GM19193 (cell line): Measurements from ENCODE around the gene TNNC1.

Experiments used
- POLR2A ChIP-seq: IDR thresholded peaks from 4 replicates; pipeline ENCODE4 v1.6.1; 2011; ENCODE audit not compliant: insufficient read depth, insufficient read length; ENCODE audit errors: extremely low read depth

The TNNC1 gene

DNA sequence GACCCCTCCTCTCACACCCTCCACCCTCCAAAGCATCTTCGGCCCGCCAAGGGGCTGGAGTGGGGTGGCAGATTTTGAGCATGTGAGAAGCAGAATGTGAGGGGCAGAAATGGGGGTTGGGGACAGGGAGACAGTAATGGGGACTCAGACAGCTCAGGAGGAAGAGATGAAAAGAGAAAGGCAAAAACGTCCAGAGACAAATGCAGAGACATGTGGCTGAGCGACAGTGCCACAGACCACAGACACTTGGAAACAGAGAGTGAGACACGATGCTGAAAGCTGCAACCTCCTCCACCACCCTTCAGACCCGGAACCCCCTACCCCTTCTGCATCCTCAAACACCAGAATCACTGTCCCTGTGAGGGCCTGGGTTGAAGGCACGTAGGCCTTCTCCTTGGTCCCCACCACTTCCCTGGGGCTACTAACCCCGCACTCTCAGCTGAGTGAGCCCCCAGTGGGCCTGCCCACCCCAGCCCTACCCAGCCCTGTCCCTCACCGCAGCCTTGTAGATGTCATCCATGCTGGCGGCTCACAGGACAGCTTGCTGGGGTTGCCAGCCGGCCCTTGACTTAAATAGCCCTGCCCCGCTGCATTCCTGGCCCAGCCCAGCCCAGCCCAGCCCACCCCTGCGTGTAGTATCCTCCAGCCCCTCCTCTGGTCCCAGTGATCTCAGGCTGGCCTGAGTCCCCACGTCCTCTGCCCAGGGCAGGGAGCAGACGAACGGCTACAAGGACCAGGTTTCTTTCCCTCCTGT lies at the start of gene TNNC1:
Gene TNNC1 (minus strand): TSS at position 546 of the 754 bp plus-strand sequence. CDS start 26 bp downstream, at position 520.
- TF ChIP-seq POLR2A: no peak

GRCh38 chr3:52502808-52503350 lies 49.0 kb upstream of the TNNC1 start:
- no peak for TF ChIP-seq POLR2A

GRCh38 chr3:52502001-52502400 lies 48.2 kb upstream of the TNNC1 start:
- TF ChIP-seq POLR2A: no peak

GRCh38 chr3:52501046-52501445 lies 47.2 kb upstream of the TNNC1 start:
- TF ChIP-seq POLR2A: no peak

DNA sequence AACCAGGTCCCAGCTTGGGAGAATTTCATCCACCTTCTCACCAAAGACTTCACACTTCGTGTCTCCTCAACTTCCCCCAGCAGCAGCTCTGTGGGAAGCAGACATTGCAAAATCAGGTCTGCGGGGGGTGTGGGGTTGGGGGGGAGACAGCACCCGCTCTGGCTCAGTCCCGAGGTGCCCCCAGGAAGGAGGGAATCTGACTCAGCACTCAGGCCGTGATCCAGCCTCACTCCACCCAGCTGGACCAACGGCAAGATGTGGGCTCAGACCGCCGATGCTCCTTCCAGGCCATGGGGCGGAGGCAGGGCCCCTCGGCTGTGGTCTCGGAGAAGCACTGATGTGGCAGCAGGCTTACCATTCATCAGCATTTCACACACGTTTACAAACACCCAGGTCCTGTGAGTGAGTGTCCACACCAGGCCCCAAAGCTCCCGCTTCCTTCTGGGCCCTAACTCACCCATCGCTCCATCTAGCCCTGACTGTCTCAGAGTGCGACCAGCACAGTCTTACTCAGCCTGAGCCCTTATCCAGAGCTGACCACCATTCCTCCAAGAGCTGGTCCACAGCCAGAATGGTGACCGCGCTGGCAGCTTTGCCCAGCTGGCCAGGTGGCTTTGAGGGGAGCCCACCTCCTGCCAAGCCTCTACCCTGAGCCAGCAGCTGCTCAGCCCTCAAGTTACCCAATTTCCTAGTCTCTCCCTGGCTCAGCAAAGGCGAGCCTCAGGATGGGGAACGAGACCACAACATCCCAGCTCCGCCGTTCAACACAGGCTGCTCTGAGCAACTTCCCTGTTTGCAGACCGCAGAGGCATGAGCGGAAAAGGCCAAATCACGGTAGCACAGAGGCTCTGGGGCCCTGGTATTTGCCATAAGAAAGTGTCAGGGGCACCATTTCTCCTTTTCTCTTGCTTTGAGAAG lies 44.6 kb upstream of the TNNC1 start:
- no peak for TF ChIP-seq POLR2A

- no peak for TF ChIP-seq POLR2A
These were observed 42.1 kb upstream of the TNNC1 start for GRCh38 chr3:52495777-52496602.

GRCh38 chr3:52494886-52495495 lies 41.1 kb upstream of the TNNC1 start, which contains the start of gene STAB1:
STAB1 (plus strand) TSS chr3:52495338; CDS start chr3:52495414, 76 bp downstream.
- TF ChIP-seq POLR2A: no peak

DNA sequence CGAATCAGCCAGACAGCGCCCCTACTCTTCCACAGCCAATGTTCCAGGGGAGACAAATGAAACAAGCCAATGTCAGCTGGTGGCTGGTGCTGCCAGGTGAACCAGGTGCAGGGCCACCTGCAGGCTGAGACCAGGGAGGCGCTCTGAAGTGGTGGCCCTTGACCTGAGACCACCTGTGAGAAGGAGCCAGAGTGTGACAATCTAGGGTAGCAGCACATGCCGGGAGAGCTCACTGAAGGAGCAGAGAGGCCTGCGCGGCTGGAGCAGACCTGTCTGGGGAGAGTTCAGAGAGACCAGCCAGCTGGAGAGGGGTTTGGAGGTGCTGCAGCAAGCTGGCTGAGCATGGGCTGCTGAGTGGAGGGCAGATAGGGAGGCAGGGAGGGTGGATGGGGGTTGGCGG lies 40.6 kb upstream of the TNNC1 start:
- TF ChIP-seq POLR2A: no peak

DNA sequence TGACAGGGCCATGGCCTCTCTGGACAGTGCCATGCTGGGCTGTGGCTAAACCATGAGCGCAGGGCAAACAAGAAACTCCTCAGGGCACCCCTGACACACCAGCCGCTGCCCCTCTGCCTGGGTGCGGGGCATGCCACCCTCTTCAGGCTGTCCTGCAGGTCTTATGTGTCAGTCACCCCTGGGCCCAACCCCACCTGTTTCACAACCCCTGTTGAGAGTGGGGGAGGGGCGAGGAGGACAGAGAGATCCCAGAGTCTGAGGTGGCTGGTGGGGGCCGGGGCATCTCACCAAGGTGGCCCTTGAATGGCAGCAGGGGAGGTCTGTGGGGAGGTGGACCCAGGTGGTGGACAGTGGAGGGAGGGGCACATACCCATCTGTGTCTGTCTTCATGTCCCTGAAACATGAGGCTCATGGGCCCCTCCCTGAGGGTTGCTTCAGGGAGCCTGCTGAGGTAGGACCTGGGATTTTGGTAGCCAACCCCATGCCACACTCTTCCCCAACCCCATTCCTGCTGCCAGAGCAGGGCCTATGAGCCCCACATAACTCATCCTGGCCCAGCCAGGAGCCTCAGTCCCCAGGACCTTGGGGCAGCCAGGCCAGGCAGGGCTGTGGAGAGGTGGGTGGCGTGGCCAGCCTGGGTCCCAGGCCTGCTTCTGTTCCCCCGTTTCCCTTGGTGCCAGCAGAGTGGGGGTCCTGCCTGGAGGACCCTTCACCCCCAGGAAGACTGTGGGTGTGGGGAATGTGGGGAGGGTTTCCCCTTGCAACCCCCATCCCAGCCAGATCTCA lies 39.6 kb upstream of the TNNC1 start:
- TF ChIP-seq POLR2A: no peak

GRCh38 chr3:52492059-52492458 lies 38.2 kb upstream of the TNNC1 start:
- no peak for TF ChIP-seq POLR2A

DNA sequence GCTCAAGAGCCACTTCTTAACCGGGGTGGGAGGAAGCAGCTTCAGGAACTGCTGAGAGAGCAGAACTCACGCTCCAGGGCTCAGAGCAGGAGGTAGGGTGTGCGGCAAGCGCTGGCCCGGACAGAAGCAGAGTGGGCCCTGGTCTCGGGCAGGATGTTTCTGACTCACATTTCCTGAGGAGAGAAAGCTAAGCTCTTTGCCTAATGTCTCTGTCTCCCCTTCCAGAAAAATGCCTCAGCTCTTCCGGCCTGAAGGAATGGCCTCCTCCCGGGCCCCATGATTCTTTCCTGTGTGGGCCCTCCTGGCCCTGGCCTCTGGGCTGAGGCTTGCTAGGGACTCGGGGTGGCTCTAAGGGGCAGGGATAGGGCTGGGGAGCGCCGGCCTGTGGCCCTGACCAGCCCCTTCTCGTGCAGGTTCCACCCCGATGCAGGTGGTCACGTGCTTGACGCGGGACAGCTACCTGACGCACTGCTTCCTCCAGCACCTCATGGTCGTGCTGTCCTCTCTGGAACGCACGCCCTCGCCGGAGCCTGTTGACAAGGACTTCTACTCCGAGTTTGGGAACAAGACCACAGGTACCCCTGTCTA lies 37.2 kb upstream of the TNNC1 start:
- TF ChIP-seq POLR2A: no peak

- TF ChIP-seq POLR2A: no peak
These were observed 36.4 kb upstream of the TNNC1 start for GRCh38 chr3:52490035-52490938.
